GM23248 (cell line): ENCODE results near the gene CCNG1.

Experiments
- EZH2 ChIP-seq: fragments of 200-600 bp; sonication (generic); IDR thresholded peaks from 2 replicates; pipeline ENCODE4 v1.6.1; 2018; ENCODE audit warnings: antibody characterized with exemption, mild to moderate bottlenecking; ENCODE audit not compliant: insufficient read depth, poor library complexity, severe bottlenecking
- EZH2phosphoT487 ChIP-seq: fragments of 200-600 bp; sonication (generic); IDR thresholded peaks from 2 replicates; pipeline ENCODE4 v1.6.1; 2018; ENCODE audit warnings: antibody characterized with exemption, moderate library complexity, mild to moderate bottlenecking, low read depth; ENCODE audit not compliant: insufficient read depth

DNA sequence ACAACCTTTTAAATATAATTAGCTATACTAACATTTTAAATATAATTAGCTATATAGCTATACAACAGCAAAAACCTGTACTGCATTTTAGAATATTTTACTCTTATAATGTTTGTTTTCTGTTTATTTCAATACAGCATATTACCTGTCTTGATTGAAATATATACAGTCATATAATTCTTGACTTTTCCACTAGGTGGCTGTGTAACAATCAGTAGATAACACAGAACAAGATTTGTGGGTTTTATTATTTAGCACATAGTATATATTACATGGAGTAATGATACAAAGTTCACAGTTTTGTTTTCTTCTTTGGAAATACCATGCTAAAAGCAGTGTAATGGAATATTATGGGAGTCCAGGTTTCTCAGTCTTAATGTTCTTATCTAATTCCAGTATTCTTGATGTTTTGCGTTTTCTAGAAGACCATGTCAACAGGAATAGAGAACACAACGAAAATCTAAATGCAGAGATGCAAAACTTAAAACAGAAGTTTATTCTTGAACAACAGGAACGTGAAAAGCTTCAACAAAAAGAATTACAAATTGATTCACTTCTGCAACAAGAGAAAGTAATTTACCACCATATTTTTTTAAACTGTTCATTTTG is 36.3 kb downstream of the CCNG1 start:
- TF ChIP-seq EZH2phosphoT487 (no peak), EZH2 (no peak)
